CMK (cell line): ENCODE data around the gene COL9A1.

Experiments used
- DNase-seq: peaks from one replicate; pipeline ENCODE4 v3.0.0-alpha.2; 2010; ENCODE audit warnings: low read depth

Gene COL9A1

DNA sequence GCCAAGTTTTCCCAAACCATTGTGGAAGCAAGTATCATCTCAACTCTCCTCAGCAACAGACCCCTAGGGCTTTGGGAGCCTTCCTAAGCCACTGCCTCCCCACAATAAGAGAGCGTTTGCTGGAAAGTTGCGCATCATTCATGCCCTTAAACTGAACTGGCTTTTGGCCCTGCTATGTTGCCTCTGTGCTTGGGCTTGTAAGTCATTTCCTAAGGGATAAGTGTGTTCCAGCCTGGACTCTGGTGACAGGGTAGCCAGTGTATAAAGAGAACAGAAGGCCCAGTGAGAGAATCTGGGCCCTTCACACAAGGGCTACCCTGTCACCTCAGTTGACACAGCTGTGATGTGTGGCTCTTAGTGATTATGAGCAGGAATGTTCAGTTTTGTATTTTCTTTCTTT, 77.8 kb downstream of the COL9A1 start:
- DNase-seq = no peak

DNA sequence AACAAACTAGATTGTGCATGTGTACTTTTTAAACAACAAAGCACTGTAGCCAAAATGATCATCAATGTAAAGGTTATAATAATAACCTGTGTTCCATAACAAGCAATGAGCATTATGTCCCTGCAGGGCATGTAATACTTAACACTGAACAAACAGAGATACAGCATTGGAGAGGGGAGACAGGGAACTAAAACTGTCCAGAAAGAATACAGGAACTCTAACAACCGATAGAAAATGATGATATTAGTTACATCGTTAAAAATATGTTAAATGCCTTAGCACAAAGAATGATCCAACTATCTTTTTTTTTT, 80.5 kb downstream of the COL9A1 start:
- no peak for DNase-seq

DNA sequence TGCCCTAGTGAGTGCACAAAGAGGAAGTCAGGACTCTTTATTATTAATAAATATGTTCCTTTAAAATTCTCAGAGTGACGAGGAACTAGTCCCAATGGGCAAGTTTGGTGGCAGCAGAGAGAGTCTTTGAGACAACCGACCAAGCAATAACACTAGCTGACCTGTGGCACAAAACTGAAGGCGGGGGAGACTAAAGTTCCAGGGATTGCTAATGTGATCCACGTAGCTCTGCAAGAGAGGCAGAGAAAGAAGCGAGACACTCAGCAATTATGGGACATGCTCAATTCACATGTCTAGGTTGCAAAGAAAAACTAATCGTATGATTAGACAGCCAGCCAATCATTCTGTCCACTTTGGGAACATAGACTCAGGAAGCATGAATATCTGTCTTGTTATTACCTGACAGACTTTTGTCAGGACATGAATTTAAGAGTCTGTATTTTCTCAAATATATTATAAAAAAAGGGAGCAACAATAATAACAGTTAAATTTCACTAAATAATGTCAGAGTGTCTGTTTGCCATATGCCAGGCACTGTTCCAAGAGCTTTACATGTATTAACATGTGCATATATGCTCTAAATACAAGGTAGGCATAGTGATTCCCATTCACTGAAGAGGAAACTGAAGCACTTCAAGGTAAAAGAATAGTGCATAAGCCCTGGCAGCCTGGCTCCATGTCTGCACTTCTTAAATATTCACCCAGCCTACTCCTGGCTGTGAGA, 81.0 kb downstream of the COL9A1 start:
- DNase-seq = no peak

DNA sequence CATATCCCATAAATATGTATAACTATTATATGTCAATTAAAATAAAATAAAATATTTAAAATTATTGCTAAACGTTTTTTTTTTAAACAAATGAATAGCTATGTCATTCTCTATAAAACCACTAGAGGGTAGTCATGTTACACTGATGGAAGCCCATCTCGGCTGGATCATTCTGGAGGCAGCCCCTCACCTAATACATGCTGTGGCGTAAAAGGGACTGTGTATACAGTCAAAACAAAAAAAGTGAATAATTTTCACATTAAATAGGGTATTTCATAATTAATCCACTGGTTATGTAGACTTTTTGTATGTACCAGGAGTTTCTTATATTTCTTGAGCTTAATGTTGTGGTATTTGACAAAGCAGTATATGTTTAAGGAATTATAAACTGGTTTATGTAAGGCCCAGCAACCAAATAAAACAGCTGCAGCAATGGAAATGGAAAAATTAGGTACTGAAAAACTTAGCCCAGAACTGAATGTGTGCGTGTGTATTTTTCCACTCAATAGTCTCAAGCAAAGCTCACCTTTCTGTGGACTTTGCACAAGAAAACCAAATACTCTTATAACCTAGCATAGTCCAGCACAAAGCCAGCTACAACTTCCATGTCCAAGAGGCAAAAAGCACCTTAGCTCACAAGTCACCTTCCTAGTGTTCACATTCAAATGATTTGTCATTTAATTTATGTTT, 81.7 kb downstream of the COL9A1 start:
- DNase-seq = no peak

DNA sequence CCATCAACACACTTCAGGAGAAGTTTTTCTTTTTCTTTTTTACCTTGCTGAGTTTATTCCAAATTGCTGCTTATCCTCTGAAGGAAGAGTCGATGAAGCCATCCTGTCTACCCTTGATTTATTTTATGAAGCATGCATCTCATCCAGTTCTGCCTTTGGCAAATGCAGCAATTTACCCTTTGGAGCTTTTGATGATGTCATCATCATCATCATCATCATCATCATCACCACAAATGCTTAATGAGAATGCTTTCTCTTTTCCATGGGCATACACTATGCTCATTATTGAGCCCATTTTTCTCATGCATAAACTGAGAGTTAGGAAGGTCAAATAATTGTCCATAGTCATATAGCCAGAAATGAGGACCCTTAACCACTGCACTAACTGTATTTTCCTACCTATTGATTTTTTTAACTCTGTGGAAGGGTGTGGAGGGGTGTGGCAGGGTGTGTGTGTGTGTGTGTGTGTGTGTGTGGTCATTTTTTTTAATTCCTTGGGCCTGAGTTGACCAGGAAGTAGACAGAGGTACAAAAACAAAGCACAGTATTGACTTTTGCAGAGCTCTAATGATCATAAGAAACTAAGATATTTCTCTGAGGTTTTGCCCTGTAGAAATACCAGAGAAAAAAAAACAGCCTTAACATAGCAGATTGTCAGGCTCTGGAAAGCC, 82.8 kb downstream of the COL9A1 start:
- no peak for DNase-seq

DNA sequence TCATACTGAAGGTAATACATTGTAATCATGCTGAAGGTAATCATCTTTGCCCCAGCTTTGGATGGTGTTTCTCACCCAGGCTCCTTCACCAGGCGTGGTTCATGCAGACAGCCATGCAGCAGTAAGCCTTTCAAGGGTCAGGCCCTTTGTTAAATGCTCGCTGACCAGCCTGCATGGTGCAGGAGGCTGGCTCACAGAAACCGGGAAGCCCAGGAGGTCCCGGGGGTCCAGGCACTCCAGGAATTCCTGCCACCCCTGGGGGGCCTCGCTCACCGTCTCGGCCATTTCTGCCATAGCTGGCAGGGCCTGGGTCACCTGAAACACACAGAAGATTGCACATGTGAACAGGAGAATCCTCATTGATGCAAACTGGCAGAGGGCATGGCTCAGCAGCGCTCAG, 86.1 kb downstream of the COL9A1 start:
- DNase-seq = no peak

DNA sequence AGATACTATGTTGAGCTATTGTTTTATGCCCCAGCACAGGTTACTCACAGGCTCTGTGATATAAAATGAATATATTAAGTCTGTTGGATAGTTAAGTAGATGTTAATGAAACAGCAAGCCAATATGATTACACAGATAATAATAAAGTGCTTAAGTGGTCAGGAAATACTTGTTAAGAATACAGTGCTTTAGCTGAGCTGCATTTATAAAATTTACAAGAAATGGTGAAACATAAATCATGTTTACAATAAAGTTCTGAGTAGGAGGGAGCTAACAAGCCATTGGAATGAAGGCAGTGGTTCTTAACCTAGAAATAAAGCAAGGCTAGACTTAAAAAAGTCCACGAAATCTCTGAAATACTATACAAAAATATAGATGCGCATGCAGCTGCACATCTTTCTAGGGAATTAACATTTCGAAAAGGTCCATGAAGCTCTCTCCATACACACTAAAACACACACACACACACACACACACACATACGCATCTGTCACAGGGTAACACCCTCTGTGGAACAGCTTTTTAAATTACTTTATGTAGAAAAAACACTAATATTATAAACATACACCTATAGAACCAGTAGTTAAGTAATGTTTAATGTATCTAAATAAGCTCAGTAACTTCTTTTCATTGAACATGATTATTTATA, 87.3 kb downstream of the COL9A1 start:
- DNase-seq = no peak

DNA sequence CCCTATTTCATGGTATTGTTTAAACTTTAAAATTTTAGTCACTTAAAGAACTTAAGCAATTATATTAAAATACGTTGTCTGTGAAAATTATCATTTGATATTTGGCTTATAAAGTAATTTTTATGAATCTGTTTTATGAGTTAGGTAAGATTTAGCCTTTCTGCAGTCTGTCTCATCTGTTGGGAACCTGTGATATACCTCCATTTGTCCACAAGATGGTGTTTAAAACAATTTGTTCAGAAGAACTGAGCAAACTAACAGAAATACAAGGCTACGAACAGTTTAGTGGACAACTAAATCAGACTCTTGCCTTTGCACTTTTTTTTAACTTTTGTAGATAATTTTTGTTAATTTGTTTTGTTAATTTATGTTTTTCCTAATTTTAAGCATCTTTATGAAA, 92.4 kb downstream of the COL9A1 start:
- no peak for DNase-seq

DNA sequence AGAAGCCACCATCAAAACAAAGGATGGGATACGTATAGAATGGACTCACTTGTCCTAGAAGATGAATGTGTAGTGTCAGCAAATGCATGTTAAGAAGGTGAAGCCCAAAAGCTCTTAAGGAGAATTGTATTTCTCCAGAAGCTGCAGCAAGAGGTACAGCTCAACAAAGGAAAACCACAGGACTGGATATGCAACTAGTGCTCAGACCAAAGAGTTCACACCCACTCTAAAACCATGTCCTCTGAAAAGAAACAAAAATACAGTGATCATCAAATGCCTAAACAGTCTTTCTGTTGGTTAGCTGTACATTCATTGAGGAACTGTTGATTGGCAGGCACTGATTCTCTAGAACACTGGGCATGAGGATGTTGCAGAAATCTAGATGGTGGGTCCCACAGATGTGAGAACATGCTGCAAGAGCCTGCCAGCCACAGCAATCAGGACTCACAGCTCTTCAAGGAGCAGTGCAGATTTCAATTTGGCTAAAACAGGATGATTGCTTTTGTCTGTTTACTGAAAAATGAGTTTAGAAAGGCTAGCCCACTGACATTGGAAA, 94.6 kb downstream of the COL9A1 start:
- no peak for DNase-seq

DNA sequence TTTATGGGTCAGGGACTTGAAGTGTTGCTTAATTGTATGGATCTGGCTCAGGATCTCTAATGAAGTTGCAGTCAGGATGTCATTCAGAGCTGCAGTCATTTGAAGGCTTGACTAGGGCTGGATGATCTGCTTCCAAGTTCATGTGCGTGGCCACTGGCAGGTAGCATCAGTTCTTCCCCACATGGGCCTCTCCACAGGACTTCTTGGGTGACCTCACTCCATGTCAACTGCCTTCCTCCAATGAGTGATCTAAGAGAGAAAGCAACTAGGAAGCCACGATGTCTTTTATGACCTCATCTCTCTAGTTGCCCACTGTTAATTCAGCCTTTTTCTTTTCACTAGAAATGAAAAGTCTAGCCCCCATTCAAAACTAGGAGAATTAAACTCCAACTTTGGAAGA, 104.1 kb downstream of the COL9A1 start:
- no peak for DNase-seq

DNA sequence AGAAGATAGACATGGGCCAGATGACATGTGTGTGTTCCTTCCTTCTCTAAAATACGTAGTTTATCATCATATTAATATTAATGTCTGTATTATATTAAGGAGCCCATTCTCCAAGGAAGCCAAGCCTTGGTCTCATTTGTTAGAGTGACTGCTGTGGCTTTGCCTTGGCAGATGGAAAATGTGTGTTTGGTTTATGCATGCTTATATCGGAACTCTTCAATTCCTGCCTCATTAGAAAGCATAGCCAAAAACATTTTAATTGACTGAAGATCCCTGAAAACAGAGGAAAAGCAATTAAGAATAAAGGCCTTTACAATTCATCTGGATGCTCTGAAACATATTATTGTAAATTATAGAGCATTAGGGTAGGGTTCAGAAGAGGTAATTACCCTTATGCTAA, 106.4 kb downstream of the COL9A1 start:
- DNase-seq = no peak

DNA sequence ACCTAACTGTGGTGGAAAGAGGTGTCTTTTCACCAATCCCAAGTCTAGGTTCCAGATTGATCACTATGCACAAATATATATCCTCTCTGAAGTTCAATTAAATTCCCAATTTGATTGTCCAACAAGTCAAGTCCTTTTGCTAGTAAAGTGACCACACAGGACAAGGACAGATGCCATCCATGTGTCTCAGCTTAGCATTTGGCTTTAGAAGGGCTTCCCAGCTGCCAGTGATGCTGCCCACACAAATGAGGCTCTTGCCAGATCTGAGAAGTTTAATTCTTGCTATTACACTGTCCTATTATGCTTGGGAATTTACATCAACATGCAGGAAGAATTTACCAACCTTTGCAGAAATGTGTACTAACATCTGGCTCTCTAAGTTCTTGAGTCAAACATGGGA, 108.5 kb downstream of the COL9A1 start:
- no peak for DNase-seq

DNA sequence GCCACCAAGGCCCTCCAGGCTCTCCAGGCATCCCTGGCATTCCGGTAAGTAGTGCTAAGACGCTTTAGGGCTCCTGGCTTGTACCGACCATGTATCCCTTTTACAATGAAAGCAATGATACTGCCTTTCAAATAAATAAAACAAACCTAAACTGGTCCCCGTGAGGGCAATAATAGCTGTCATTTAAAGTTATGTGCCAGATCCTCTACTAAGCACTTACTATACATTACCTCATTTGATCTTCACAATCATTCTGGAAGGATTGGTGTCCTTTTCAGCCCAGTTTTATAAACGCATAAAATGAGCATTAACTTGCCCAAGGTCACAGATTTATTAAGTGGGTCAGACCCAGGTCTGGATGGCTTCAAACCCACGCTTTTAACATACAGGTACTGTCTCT, 114.7 kb downstream of the COL9A1 start:
- no peak for DNase-seq

DNA sequence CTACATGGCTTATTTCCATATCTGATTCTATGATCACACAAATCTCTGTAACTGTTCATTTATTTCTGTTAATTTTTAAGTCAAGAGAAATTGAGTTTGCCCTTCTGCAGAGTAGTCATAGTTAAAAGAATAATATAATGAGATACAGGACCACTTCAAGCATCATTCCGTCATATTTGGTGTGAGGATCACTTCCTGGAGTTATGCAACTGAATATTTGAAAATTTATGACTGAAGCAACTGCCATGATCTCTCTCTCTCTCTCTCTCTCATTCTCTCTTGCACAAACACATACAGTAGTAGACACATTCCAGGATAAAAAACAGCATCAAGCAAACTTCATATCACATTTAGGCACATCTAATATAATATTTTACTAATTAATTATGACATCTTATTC, 116.4 kb downstream of the COL9A1 start:
- no peak for DNase-seq

DNA sequence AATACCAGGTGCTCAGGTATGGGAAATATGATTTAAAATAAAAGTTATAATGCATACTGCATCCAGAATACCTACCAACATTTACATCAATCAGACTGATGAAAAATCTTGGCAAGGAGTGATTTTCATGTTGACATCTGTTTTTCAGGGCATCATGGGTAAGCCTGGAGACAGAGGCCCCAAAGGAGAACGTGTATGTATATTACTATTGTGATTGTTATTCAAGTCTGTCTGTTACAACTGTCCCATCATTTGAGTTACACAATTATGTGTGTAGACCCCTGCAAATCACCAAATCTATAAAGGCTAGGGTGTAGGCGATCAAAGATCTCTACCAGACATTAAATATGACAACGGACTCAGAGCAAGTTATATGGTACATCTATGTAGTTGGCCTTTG, 118.2 kb downstream of the COL9A1 start:
- DNase-seq = no peak

DNA sequence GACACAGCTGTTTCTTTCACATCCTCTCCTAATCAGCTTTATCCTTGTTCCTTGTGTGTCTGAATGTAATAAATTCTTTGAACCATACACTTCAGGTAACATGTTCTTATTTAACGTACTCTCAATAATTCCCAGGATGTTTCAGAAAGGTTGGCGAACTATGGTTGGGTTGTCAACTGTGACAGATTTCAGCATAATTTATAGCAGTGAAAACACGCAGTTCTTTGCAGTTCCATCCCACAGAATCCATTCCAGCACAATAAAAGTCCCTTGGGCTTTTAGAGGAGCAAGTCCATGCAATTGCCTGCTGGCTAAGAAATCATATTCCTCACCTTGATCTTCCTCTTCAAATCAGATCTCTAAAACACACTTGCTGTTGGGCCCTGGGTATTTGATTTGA, 119.3 kb downstream of the COL9A1 start:
- DNase-seq = no peak

DNA sequence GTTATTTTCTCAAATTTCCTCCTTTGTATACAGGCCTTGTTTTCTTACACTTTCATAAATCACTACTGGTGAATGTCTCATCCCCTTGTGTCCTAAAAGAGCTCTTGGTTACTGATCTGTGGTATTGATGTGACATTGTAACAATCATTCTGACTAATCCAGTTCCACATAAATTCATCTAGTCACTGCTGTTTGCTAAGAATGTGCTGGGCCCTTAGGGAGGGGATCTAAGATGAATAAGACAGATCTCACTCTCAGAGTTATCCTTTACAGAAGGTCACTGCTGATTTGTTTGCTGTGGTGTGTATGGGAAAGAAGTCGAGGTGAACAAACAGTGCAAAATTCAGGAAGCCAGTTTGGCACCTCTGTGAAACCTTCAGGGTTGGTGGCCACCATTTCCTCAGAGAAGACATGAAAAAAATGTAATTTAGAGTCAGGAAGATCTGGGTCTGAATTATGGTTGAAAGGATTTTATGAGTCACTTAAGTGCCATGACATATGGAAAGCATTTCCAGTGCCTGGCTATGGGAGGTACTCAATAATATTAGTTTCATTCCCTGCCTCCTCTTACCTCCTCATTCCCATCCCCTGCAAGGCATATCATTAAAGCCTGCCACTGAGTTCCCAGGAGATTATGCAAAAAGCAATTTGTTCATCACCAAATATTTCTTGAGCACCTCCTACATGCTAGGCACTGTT, 121.8 kb downstream of the COL9A1 start:
- no peak for DNase-seq

DNA sequence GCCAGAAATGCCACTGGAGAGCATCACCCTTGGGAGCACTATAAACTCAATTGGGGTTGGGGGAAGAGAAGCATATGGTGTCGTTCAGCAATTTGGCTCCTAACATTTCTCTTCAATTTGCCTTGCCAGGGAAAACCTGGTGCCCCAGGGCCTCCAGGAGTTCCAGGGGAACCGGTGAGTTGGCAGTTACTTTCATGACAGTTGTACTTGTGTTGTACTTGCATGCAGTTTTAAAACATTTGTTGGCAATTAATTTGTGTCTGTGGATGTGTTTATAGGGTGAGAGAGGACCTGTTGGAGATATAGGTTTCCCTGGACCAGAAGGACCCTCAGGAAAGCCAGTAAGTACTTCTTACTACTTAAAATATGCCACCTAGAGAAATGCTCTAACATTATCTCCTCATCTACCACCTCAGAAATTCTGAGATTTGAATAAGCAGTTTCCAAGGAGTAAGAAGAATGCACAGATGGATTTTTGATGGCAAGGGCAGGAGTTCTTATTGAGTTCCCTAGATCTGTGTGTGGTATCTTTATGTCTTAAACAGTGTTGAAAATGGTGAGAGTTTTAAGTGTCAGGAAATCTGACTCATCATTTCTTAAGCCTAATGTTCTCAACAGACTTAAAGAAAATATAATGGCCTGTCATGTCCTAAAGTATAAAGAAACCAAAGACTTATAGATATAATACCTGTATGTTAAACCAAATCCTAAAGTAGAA, 122.5 kb downstream of the COL9A1 start:
- no peak for DNase-seq

DNA sequence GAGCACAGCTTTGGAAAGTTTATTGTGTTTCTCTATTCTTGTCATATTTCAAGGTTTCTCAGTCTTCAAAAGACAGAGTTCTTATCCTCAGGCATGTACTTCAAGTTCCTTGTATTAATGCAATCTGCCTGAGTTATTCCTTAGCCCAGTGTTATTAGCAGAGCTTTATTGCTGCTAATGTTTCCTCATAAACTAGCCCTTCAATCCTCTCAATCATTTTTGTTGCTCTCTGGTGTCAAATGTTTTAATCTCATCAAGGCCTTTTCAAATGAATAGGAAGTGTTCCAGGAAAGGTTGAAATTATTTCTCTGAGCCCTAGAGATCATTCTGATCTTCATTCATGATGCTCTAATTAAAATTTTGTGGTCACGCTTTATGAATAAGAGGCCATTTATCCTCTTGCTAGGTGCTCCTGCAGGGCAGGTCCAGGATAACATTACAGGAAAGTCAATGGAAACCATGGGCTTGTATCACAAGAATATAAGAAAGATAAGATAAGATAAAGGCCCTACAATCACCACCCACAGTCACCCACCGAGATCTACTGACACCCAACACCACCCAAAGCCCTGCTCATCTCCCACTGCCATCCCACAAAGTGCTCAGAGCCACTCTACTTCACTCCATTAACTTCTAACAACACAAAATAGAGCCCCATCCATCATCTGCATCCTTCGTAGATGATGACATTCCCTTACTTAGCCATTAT, 125.9 kb downstream of the COL9A1 start:
- no peak for DNase-seq

DNA sequence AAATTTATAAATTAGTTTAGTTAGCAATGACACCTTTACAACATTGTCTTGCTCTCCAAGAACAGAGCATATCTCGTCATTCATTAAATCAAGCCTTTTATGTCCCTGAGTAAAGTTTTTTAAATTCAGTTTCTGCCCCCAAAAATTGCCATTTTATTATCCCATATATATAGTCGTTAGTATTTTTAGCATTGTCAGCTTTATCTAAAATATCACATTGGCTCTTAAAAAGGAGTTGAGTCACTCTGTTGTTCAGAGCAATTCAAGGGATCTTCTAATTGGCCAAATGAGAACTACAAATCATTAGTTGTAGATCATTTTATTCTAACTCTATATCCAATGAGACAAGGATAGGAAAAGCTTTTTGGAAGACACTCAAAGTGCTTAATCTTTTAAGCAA, 127.1 kb downstream of the COL9A1 start:
- no peak for DNase-seq

DNA sequence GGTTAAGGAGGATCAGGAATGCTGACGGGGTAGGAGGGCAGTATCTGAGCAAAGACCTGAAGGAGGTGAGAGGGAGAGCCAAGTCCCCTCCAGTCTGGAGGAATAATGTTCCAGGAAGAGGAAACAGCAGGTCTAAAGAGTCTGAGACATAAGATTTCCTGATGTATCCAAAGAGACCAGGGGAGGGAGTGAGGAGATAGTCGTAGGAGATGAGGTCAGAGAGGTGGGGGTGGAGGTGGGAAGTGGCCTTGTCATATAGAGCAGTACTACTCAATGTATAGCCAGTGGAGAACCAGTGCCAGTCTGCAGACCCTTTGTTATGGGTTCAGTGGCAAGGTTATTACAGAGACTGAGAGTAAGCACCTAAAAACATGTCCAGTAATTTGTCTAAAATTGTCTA, 130.6 kb downstream of the COL9A1 start:
- no peak for DNase-seq
